SK-N-MC (cell line): ENCODE data around the gene PRC1.

Experiments used
- DNase-seq: peaks from one replicate; pipeline ENCODE4 v3.0.0-alpha.2; 2011; ENCODE audit warnings: low read depth, low spot score
- H3K27ac ChIP-seq: fragments of 200-600 bp; sonication (generic); 2 replicates; pipeline ENCODE4 v1.5.1; 2016; ENCODE audit warnings: mixed run types
- H3K36me3 ChIP-seq: fragments of 200-600 bp; sonication (generic); 2 replicates; pipeline ENCODE4 v1.6.1; 2017; ENCODE audit warnings: antibody characterized with exemption, low read length, mixed read lengths; ENCODE audit not compliant: insufficient read depth
- H3K4me3 ChIP-seq: fragments of 200-600 bp; sonication (generic); 2 replicates; pipeline ENCODE4 v1.5.1; 2016
- H3K9ac ChIP-seq: fragments of 200-600 bp; sonication (generic); 2 replicates; pipeline ENCODE4 v1.8.0; 2017; ENCODE audit warnings: mixed run types, mixed read lengths; ENCODE audit not compliant: insufficient read length
- H3K9me3 ChIP-seq: fragments of 200-600 bp; sonication (generic); 2 replicates; pipeline ENCODE4 v1.6.1; 2017; ENCODE audit warnings: low read depth, mild to moderate bottlenecking, antibody characterized with exemption, low read length, moderate library complexity, mixed read lengths
- EZH2 ChIP-seq: fragments of 200-600 bp; sonication (generic); IDR thresholded peaks from one replicate; pipeline ENCODE4 v1.6.1; 2017; ENCODE audit warnings: antibody characterized with exemption
- FOXP2 ChIP-seq: optimal IDR thresholded peaks from 2 replicates; pipeline ENCODE3; 2011; ENCODE audit warnings: mild to moderate bottlenecking, moderate library complexity; ENCODE audit not compliant: insufficient read depth; ENCODE audit errors: extremely low read length, control extremely low read depth
- POLR2AphosphoS5 ChIP-seq: IDR thresholded peaks from 2 replicates; pipeline ENCODE4 v1.6.1; 2012; ENCODE audit warnings: mild to moderate bottlenecking, low read depth, low read length, borderline replicate concordance

PRC1 gene

DNA sequence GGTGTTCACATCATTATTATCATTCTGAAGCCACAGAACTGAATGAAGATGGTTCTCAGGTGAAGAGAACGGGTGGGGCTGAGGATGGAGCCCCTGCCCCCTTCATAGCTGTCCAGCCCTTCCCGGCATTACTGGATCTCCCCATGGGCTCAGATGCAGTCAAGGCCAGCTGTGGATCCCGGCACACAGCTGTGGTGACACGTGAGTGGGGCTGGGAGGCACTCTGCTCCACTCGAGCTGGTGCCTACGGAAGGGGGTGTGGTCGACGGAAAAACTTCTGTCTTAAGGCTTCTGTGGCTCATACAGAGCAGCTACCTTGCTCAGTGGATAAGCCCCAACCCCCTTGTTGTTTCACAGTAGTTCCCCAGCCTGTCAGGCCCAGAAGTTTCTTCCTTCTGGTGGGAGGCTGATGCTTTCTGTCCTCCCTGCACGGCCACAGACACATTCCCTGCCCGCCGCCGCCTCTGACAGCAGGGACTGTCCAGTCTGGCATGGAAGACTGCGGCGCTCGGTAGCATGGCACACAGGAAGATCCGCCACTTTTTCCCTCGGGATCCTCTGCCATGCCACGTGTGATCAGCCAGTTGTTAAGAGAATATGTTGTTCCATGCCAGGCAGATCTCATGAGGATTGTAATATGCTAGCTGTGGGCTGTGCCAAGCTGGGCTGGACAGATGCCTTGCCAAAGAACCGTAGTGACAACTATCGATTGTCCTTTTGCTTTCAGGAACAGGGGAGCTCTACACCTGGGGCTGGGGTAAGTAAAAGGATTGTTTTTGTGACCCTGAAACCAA is 33.8 kb downstream of the PRC1 start:
- peaks cover 27% of the 10 kb centered on the region for H3K36me3 ChIP-seq
- no peak for DNase-seq

DNA sequence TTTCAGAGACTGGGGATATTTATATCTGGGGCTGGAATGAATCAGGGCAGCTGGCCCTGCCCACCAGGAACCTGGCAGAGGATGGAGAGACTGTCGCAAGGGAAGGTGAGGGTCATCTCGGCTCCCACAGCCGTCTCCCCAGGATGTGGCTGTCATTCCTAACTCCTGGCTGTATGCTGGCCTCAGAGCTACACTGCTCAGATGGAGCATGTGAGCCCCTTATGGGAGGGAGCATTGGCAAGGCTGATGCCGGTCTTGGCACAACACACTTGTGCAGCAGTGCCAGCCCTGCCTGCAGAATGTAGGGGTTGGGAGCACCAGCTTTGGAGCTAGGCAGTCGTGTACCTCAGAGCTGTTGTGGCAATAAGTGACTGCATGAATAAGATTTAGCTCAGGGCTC is 34.4 kb downstream of the PRC1 start:
- Histone ChIP-seq H3K27ac (no peak overlapping the region), H3K9ac (no peak overlapping the region), H3K4me3 (no peak overlapping the region), H3K9me3 (no peaks in the 10 kb centered on the region), H3K36me3 (peaks cover 22% of the 10 kb centered on the region)
- DNase-seq, result no peak
- no peak for TF ChIP-seq EZH2
- no peak for TF ChIP-seq POLR2AphosphoS5
- TF ChIP-seq FOXP2, result no peak

More for the DNA sequence above, 33.8 kb downstream of the PRC1 start:
- Histone ChIP-seq H3K27ac (no peak overlapping the region), H3K9me3 (no peaks in the 10 kb centered on the region), H3K4me3 (no peak overlapping the region), H3K9ac (no peak overlapping the region)
- TF ChIP-seq EZH2 (no peak), FOXP2 (no peak), POLR2AphosphoS5 (no peak; the same call in 1 of the 2 replicates)

DNA sequence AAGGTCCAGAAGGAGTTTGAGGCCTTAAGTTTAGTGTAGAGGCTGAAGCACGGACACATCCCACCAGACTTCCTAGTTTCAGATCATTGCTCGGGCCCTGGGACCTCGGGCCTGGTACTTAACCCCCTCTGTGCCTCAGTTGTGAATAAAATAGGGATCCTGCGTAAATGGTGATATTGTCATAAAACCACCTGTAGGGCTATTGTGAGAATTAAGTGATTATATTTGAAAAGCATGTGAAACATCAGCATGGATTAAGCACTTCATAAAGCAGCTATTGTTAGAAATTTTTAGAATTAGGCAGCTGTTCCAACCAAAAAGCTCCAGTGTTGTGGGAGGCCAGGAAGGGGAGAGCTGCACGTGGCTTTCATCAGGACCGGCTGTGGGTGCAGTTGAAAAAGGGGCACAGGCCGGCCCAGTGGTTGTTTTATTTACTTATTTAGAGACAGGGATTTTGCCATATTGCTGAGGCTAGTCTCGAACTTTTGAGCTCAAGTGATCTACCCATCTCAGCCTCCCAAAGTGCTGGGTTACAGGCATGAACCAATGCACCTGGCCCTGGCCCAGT is 35.2 kb downstream of the PRC1 start:
- Histone ChIP-seq H3K4me3 (no peak overlapping the region), H3K36me3 (peaks cover 15% of the 10 kb centered on the region), H3K27ac (no peak overlapping the region), H3K9me3 (no peaks in the 10 kb centered on the region), H3K9ac (no peak overlapping the region)
- TF ChIP-seq POLR2AphosphoS5, result no peak
- no peak for TF ChIP-seq FOXP2
- no peak for TF ChIP-seq EZH2
- DNase-seq, result no peak

DNA sequence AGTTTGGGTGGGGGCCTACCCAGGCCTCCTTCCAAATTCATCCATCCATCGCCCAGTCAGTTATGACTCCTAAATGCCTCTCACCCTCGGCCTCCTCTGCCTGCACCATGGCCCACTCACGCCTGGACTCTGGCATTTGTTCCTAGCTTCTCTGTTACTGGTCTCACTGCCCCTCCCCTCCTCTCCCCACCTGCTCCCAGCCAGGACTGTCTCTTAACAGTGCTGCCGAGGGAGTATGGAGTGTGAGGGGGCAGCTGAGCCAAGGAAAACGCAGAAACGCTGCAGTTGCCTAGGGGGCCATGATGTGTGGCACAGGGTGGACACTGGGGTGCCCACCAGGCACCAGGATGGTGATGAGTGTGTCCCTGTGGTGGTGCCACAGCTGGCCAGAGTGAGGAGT is 36.5 kb downstream of the PRC1 start:
- DNase-seq, result no peak
- TF ChIP-seq POLR2AphosphoS5, result no peak
- no peak for TF ChIP-seq FOXP2
- TF ChIP-seq EZH2, result no peak
- peaks cover 14% of the 10 kb centered on the region; the same call in 1 of the 2 replicates for H3K36me3 ChIP-seq
- H3K27ac ChIP-seq, result no peak overlapping the region
- no peak overlapping the region for H3K9ac ChIP-seq
- peak overlapping the region; percentile 76 for H3K4me3 ChIP-seq
- H3K9me3 ChIP-seq, result no peaks in the 10 kb centered on the region

DNA sequence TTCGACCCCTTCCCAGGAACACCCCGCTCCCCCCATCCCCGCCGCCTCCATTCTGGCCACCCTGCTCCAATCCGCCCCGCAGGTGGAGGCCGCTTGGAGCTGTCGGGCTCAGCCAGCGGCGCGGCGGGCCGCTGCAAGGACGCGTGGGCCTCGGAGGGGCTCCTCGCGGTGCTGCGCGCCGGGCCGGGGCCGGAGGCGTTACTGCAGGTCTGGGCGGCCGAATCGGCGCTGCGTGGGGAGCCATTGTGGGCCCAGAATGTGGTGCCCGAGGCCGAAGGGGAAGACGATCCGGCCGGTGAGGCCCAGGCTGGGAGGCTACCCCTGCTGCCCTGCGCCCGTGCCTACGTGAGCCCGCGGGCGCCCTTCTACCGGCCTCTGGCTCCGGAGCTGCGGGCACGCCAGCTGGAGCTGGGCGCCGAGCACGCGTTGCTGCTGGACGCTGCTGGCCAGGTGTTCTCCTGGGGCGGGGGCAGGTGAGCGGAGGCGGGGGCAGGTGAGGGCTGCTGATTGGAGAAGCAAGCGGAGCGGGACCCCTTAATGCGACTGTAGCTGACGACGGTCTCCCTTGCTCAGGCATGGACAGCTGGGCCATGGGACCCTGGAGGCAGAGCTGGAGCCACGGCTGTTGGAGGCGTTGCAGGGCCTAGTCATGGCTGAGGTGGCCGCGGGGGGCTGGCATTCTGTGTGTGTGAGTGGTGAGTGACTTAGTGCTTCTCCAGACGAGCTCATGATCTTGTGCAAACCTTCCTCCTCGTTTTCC is 37.1 kb downstream of the PRC1 start:
- H3K27ac ChIP-seq, result no peak overlapping the region
- DNase-seq, result no peak
- H3K9ac ChIP-seq, result peak overlapping the region; percentile 75
- no peak for TF ChIP-seq FOXP2
- TF ChIP-seq EZH2, result no peak
- TF ChIP-seq POLR2AphosphoS5, result no peak
- H3K36me3 ChIP-seq, result peaks cover 18% of the 10 kb centered on the region; the same call in 1 of the 2 replicates
- no peaks in the 10 kb centered on the region for H3K9me3 ChIP-seq
- peak overlapping the region; percentile 76 for H3K4me3 ChIP-seq

DNA sequence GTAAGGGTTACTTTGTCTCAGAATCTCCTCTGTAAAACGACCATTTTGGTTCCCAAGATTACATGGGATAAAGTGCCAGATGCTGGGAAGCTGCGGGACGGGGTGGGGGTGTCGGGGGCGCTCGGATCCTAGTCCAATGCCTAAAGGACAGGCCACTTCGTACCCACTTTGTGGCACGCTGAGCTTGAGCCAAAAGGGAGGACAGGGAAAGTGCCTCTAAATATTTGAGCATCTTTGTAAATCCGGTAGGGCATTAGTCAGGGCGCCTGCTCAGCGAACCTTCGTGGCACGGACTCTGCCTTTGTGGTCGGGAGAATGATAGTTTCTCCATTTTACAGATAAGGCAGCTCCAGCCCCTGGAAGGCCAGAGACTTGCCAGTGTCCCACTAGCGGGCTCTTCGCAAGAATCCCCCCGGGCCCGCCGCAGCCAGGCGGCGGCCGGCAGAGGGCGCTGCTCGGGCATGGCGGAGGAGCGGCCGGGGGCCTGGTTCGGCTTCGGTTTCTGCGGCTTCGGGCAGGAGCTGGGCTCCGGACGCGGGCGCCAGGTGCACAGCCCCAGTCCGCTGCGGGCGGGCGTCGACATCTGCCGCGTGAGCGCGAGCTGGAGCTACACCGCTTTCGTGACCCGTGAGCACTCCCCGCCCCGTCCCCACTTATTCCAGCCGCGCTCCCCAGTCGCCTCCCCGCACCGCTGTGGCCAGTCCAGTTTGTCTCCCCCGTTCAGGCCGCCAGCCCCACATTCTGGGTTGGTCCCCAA is 37.9 kb downstream of the PRC1 start:
- TF ChIP-seq POLR2AphosphoS5 (peak; percentile 38; the same call in 1 of the 2 replicates), FOXP2 (peak; percentile 33), EZH2 (no peak)
- Histone ChIP-seq H3K4me3 (peak overlapping the region; percentile 76), H3K36me3 (peaks cover 21% of the 10 kb centered on the region; the same call in 1 of the 2 replicates), H3K9ac (peak overlapping the region; percentile 75), H3K27ac (peak overlapping the region; percentile 37; the same call in 1 of the 2 replicates), H3K9me3 (no peaks in the 10 kb centered on the region)
- no peak for DNase-seq

DNA sequence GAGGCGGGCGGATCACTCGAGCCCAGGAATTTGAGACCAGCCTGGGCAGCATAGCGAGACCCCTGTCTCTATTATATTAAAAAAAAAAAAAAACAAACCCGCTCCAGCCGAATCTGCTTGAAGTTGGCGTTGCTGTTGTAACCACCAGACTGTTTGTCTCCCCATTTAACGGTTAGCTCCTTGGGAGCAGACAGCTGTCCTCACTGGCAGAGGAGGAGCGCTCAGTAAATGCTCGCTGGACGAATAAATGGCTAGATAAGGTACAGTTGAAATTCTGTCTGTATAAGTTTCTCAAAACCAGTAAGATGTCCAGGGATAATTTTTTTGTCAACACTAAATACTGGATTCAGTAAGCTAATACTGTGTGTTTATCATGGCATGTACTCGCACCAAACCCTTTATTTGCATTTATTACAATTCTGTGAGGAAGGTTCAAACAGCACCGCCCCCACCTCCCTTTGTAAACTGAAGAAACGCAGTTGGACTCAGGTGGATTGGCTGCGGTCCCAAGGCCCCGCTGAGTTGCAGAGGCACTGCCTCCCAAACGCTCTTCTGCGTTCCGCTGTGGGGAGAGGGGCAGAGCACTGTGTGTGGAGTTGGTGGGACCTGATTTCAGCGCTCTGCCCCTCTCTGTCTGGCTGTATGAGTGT is 38.6 kb downstream of the PRC1 start:
- Histone ChIP-seq H3K27ac (peak overlapping the region; percentile 37; the same call in 1 of the 2 replicates), H3K9ac (no peak overlapping the region), H3K4me3 (peak overlapping the region; percentile 63), H3K36me3 (peaks cover 24% of the 10 kb centered on the region; the same call in 1 of the 2 replicates), H3K9me3 (no peaks in the 10 kb centered on the region)
- no peak for TF ChIP-seq POLR2AphosphoS5
- no peak for TF ChIP-seq FOXP2
- TF ChIP-seq EZH2, result no peak
- no peak for DNase-seq

DNA sequence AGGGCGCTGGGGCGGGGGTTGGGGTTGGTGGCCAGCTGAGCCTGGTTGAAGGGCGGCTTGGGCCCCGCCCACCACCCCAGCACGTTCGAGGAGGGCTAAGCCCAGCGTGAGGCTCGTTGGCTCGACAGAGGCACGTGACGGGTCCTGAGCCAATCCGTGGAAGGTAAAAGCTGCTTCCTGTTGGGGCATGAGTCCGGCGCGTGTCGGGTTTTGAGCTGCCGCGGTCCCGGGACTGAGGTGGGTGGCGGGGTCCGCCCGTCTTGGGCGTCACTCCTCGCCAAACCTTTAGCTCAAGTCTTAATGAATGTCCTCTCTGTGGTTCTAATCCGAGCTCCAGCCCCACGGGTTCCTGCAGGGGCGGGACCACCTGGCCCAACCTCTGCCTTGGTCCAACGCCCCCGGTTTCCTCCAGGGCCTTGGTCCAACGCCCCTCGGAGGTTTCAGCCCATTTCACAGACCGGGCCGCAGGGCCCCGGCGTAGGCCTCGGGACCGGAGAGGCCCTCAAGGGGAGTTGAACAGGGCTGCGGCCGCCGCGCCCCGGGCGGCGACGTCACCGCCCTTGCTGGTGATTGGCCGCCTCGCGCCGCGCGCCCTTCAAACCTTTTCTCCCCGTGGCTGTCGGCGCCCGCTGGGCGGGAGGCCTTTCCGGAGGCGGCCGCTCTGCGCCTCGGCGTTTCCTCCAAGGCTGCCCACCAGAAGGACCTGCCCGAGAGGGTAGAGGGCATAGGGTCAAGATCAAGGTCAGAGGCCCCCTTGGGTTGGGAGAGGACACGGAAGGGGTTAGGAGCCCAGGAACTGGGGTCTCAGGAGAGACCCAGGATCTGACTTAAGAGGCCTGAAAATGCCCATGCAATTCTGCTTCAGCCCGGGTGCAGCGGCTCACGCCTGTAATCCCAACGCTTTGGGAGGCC is 39.4 kb downstream of the PRC1 start, which contains the start of gene RCCD1:
RCCD1 (plus strand) TSS at position 173 of the 912 bp plus-strand sequence. CDS start 1,851 bp downstream, outside the sequence.
- TF ChIP-seq EZH2, result no peak
- peak; percentile 42; the same call in 1 of the 2 replicates for TF ChIP-seq POLR2AphosphoS5
- H3K9ac ChIP-seq, result peak within 1 kb of the TSS; percentile 63
- H3K36me3 ChIP-seq, result peaks cover 30% of the 10 kb centered on the region; the same call in 1 of the 2 replicates
- H3K4me3 ChIP-seq, result peak within 1 kb of the TSS; percentile 63
- peak within 1 kb of the TSS; percentile 42; the same call in 1 of the 2 replicates for H3K27ac ChIP-seq
- DNase-seq, result no peak
- H3K9me3 ChIP-seq, result no peaks in the 10 kb centered on the region
